ENCODE measurements around the gene EFHC2.
A peak's percentile ranks its signal among the peaks of the same experiment; 100 is the strongest.

EFHC2 gene, protein sequence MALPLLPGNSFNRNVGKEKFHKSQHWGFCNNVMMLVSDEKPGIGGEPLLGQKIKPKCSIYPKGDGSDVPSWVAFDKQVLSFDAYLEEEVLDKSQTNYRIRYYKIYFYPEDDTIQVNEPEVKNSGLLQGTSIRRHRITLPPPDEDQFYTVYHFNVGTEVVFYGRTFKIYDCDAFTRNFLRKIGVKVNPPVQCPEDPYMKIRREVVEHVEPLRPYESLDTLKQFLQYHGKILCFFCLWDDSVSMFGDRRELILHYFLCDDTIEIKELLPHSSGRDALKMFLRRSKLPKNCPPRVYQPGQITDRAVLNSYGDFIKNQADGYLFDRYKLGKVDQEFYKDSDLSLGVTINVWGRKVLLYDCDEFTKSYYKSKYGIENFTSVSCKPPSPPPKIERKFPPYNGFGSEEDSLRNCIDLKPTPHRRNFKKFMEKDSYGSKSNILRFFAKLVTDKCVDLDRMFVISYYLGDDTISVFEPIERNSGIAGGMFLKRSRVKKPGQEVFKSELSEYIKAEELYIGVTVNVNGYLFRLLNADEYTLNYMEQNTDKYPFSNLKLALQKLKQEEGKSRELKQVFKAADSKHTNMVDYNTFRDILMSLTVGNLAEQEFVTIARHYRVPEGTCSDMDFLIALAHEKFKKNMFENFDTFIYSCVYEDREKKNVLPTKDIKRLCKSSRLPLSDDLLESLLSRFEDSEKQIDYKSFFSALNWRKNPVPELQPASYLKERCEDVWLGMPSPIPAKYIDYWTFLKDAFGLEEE

DNA sequence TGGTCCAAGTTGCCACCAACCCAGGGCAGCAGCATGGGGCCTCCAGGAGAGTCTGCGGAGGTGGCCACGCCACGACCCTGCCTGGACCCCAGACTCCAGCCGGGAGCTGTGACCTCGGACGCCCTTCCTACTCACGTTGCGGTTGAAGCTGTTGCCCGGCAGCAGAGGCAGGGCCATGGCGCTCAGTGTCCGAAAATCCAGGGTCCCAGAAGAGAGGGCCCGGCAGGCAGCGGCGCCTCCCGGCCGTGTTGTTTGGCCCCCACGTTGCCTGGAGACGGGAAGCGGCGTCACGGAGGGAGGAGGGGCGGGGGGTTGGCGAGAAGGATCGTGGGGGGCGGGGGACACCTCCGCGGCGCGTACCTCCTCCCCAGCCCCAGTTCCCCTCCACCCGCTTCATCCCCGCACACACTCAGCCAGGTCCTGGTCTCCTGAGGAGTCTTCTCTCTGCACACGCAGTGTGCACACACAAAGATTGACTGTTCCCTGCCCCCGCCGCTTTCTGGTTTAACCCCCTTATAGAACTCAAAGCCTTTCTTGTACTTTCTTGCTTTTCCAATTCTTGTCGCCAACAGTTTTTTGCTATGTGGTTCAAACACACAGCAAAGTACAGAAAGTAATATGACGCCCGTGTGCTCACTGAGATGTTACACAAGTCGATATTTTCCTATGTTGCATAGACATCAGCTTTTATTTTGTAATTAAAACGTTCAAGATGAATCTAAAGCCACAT, at the start of gene EFHC2:
Gene EFHC2 (minus strand): TSS at position 261 of the 730 bp plus-strand sequence. CDS start 84 bp downstream, at position 177.
- peak; percentile 47 to 50 for DNase-seq

DNA sequence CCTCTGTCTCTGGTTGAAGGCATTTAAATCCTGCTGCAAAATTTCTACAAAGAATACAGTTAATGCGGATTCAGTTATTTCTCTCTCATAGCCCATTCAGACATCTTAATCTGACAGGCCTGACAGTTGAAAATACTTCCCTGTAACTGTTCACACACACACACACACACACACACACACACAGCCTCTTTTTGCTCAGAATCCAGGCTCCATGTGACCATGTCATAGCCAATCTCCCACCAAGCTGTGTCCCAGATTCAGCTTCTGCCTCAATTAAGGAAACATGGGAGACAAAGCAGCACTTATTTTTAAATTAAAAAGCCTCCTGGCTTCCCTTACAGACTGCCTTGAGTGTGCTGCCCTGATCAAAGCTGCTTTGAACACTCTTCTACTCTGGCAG, 49.3 kb upstream of the EFHC2 start:
- no peak for DNase-seq

DNA sequence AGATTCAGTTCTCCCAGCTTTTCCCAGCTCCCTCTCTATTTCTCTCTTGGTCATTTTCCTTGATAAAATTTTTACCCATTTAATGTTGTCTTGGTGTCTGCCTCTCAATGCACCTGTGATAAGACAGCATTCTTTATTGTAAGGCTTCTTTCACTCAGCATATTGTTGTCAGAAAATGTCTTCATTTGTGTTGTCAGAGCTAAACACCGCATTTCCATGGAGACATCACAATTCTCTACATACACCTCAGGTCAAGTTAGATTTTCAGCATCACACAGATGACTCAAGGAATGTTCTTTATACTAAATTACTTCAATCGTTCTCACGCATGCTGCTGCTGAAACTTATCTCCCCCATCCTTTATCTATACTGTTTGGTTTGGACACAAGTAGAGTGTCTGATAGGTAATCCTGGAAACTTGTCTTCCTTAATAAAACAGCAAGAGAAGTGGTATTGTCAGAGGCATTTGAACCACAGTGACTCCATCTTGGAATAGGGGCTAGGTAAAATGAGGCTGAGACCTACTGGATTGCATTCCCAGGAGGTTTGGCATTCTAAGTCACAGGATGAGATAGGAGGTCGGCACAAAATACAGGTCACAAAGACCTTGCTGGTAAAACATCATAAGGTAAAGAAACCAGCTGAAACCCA, 41.3 kb upstream of the EFHC2 start:
- no peak for DNase-seq

DNA sequence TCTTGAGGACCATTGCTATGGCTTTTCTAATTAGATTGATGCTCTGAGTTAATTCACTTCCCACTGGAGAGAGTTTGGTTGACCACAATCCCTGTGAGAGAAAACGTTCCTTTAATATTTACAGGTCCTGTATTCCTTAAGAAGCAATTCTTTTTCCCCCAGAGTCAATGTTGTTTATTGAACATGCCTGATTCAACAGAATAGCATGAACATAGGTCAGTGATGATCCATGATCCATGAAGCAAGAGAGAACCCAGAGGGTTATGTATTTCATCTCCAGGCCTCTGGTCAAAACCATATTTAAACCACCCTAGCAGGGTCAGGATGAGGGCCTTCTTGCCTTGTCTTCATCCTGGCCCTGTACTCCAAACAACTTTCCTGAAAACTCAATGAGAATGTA, 39.4 kb upstream of the EFHC2 start:
- DNase-seq, result no peak

DNA sequence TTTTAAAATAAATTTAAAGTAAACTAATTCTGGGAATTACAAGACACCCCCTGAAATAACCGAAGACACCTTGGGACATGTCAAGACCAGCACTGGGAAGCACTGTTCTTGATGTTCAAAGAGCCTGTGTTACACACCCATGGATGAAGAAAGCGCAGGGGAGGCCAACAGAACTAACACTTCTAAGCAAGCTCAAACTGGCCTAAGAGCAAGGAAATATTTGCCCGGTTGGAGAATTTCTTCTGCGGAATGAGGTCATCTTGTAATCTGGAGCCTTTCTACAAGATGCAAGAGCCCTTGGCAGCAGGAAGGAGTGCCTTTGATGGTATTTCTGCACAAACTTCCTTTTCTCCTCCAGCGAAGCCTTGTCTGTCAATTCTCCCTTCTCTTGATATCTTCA, 9.3 kb upstream of the EFHC2 start:
- no peak for DNase-seq

DNA sequence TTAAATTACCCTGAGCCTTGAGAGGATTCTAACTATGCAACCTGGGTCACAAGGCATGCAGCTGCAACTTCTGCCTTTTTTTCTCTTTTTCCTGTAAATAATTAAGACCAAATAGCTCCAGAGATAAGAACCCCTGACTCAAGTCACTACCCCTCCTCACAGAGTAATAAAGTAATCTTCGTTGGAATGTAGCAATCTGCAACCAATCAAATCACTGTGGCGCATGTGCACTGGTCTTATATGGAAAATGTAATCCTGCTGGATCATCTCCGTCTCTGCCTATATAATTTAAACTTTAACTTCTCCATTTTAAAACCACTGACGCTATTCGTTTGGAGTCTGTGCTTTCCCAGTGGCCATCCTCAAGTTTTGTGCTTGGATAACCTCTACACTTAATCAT, 6.1 kb upstream of the EFHC2 start:
- DNase-seq, result no peak

DNA sequence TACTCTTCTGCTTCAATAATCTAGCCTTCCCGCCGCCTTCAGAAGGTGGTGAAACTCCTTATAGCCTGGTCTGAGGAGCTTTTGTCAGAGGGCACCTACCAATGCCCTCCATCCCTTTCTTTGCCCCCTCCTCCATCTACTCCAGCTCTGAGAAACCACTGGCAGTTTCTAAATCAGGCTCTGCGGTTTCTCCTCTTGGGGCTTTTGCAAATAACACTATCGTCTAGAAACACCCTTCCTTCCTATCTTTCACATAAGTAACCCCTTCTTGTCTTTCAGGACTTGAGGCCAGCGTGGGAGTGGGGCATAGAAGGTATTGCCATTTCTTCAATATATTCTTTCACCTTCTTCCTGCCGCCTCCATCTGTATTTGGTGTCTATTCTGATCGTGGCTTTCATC, 1.2 kb upstream of the EFHC2 start:
- DNase-seq, result no peak

DNA sequence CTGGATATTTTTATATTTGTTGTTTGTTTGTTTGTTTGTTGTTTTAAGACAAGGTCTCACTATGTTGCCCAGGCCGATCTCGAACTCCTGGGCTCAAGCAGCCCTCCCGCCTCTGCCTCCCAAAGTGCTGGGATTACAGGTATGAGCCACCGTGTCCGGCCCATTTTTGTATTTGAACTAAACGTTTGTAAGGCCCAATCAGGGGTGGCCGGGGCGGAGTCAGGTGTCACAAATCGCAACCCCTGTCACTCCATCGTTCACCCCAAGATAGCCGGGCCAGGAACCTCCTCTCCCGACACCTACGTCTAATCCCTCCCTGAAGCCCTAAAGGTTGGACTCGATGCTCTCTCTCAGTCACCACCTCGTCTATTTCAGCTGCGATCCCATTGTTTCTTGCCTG, 722 bp upstream of the EFHC2 start:
- peak; percentile 53 to 59 for DNase-seq

DNA sequence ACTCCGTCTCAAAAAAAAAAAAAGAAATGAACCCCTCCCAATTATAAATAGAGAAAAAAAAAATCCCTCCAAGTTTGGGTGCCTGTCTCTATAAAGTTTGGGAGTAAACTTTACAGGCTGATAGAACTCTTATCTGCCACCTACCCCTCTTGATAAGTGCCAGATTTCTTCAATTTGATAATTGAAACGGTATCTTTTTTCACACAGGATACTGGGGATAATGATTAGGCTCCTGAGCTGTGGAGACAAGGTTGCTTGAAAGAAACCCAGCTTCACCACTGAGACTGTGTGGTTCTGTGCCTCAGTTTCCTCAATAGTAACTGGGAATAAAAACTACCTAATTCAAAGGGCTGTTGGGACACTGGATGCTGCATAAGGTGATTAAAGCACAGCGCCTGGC, 606 bp downstream of the EFHC2 start:
- no peak for DNase-seq

DNA sequence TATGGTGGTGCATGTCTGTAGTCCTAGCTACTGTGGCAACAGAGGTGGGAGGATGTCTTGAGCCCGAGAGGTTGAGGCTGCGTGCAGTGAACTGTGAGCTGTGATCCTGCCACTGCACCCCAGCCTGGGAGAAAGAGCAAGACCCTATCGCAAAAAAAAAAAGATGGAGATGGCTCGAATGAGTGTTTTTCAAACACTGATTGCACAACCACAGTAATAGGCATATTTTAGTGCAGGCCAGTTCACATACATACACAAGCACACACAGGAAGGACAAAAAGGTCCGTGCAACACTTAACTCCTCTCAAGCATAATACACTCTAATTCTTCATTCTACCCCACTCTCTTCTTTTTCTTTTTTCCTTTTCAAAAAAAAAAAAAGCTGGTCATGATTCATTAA, 5.1 kb downstream of the EFHC2 start:
- no peak for DNase-seq

DNA sequence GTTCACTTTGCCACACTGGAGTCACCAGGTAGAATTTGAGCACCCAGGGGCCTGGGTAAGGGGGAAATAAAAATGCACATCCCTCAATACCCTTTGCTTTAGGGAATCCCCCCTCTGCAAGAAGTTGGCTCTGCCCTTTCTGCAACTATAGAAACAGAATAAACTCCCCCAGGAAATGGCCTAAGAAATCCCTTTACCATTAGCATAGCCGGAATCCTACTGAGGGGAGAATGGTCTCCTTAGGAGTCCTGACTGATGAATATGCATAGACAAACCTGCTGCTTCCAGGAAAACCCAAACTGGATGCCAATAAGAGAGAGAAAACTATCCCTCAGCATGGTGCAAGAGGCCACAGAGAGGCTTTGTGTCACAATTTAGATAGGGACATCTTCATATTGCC, 11.0 kb downstream of the EFHC2 start:
- DNase-seq, result no peak

DNA sequence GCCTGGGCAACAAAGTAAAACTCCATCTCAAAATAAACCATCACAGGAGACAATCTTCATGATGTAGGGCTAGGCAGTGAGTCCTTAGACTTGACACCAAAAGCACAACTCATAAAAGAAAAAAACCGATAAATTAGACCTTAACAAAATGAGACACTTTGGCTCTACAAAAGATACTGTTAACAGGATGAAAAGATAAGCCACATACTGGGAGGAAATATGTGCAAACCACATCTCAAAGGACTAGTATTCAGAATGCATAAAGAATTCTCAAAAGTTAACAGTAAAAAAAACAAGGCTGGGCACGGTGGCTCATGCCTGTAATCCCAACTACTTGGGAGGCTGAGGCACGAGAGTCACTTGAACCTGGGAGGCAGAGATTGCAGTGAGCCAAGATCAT, 13.2 kb downstream of the EFHC2 start:
- DNase-seq, result no peak

DNA sequence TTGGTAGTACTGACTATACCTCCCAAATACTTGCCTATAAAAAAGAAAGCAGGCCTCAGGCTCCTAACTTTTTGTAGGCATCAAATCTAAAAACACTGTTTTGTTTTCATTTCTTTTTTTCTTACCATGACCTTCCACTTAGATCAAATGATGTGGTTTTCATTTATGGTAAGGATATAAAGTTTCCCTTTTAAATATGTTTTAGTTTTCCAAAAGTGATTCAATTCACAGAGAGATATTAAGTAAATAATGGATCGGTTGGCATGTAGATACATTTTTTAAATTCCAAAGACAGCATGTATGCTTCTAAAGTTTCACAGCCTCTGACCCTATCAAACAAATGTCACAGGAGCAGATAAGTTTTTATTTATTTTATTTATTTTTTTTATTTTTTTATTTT, 23.9 kb downstream of the EFHC2 start:
- no peak for DNase-seq

DNA sequence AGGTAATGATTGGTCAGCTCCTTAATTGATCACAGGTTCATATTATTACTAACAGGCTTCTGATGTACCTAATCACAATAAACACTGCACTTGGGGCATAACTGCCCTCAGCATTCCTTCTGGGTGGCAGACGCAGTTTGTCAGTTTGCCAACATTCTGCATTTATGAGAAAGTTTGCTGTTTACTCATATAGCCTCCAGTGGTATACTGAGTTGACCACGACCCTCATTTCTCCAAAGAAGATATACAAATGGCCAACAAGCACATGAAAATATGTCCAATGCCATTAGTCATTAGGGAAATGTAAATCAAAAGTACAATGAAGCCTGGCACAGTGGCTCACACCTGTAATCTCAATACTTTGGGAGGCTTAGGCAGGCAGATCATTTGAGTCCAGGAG, 26.3 kb downstream of the EFHC2 start:
- DNase-seq, result no peak

DNA sequence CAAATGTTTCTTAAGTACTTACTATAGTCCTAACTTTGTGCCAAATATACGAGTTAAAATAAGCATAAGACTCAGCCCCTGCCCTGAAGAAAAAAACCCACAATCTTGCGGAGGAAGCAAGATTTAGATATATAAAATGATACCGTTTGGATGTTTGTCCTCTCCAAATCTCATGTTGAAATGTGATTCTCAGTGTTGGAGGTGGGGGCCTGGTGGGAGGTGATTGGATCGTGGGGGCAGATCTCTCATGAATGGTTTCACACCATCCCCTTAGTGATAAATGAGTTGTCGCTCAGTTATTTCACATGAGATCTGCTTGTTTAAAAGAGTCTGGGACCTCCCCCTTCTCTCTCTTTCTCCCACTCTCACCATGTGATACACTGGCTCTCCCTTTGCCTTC, 28.7 kb downstream of the EFHC2 start:
- DNase-seq, result no peak

DNA sequence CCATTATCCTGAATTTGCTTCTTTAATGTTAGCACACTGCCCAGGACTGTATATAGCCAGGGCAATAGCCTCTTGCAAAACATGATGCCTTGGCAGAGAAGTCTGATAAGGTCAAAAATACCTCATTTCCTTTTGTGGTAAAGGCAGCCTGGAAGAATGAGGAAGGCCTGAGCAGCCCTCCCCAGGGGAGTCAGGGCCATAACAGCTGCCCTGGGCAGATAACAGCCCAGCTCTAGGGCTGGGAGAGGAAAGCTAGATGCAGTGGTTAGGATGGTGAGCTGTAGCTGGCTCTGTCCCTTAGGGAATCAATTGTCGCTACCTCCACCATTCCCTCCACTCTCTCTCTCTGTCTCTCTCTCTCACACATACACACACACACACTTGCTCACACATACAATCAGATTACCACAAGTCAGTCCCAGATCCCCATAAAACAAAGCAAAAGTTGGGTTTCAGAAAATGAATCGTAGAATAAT, 29.2 kb downstream of the EFHC2 start:
- no peak for DNase-seq

DNA sequence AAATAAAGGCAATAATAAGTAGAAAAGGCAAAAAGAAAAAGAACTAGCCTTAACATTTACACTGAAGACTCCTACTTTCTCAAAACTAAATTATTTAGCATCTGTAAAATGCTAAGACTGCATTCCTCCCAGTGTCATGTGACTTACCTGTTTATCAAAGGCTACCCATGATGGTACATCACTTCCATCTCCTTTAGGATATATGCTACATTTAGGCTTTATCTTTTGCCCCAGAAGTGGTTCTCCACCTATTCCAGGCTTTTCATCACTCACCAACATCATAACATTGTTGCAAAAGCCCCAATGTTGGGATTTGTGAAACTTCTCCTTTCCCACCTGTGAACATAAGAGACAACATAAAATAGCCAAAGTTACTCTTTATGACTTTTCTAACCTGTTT, 31.1 kb downstream of the EFHC2 start:
- no peak for DNase-seq

DNA sequence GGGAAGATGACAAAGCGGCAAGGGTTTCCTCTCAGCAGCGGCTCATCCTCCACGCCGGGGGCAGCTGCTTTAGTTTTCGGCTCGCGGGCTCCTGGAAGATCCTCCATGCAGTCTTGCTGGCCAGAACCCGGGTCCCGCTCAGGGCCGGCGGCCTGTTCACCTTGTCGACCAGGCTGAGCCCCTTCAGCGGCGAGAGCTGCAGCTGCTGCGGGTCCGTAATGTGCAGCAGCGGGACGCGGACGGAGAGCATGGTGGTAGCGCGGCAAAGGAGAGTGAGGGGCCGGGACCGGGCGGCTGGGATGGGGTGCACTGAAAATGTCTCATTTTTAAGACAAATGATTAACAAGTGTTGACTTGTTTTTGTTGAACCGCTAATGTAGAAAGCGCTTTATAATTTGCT, 33.2 kb downstream of the EFHC2 start:
- DNase-seq, result no peak

DNA sequence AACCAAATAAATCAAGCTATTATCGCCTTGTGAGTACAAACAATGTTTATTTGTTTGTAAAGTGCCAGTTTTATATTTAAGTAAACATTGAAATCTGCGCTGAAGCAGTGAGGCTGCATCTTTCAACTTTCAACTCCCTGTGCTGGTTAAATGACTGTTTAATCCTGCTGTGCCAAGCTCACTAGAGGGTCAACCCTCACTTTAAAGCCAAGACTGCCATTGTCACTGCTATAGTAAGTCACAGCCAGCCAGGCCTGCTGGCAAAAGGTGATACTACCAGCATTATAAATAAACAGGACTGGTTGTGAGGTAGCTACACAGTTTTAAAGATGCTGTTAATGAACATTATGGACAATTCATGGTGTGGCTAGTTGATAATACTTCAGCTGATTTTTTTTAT, 34.6 kb downstream of the EFHC2 start:
- no peak for DNase-seq

DNA sequence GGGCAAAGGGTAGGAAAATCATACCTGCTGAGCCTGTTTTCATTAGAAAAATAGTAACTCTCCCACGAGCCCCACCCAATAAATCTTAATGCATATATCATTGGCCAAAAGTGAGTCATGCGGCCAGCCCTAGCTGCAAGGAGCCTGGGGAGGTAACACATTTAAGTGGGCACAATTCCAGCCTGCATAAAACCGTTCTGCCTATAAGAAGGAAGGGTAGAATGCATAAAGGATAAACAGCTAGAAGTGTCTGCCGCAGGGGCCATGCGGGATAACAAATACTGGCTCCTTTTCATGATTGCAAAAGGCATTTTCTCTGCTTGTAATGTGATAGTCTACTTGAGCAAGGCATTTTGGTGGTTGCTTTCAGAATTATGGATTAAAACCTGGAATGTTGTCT, 37.1 kb downstream of the EFHC2 start:
- no peak for DNase-seq

DNA sequence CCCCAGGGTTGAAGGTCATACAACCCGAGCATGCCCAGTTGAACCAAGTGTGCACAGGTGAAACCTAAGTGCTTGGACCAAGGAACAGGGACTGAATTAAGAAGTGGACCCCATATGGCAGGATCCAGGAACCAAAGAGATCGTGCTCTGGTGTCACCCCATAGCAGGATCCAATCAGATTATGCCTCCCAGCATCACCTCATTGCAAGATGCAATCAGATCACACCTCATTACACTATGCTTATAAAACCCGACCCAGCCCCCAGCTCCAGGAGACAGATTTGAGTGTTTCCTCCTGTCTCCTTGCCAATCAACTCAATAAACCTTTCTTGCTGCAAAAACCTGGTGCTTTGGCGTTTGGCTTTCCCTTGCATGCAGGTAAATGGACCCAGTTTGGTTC, 37.6 kb downstream of the EFHC2 start:
- DNase-seq, result no peak

DNA sequence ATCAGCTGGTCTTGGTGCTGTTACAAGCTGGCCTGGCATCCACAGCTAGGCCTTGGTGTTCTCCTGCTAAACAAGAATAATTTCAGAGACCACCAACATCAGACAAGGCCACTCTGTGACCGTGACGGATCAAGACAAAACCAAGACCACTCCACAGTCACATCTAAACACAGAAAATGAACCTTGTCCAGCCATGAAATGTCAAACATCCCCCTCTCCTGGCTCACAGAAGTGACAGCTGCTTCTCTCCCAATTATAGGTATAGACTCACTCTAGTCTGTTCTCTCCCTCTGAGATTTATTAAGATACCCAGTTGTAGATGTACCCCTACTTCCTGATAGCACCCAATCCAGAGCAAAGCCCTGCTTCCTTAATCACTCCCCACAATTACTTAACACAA, 40.4 kb downstream of the EFHC2 start:
- no peak for DNase-seq

DNA sequence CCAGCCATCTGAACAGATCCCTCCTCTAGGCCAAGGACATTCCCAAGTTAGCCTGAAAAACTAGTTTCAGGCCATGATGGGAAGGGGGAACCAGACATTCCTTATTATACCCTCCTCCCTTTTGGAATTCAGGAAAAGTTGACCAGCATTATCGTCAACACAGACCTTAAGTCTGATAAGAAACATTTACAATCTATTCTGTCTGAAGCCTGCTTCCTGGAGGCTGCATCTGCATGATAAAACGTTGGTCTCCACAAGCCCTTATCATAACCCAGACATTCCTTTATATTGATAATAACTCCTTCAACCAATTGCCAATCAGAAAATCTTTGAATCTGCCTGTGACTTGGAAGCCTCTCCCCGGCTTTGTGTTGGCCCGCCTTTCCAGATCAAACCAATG, 44.3 kb downstream of the EFHC2 start:
- DNase-seq, result no peak
